NCI-H510A treated with DMSO at 0.1 percent for 48 hours (cell line): ENCODE measurements around the gene MKNK2.

Experiments
- DNase-seq: peaks from one replicate; lab custom pipeline; 2025; lab: John Stamatoyannopoulos, UW

MKNK2 gene

DNA sequence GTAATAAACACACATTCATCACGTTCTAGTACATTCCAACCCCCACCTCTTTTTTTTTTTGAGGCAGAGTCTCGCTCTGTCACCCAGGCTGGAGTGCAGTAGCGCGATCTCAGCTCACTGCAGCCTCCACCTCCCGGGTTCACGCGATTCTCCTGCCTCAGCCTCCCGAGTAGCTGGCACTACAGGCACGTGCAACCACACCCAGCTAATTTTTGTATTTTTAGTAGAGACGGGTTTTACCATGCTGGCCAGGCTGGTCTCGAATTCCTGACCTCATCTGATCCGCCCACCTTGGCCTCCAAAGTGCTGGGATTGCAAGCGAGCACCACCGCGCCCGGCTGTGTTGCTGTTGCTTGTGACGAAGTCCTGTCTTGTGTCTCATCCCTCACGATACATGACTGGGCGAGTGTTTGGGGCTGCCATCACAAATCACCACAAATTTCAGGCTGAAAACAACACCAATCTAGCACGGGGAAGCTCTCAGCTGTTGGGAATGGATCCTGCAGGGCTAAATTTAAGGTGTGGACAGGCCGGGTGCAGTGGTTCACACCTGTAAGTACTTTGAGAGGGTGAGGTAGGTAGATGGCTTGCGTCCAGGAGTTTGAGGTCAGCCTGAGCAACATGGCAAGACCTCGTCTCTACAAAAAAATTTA, 29.4 kb upstream of the MKNK2 start:
- no peak for DNase-seq

DNA sequence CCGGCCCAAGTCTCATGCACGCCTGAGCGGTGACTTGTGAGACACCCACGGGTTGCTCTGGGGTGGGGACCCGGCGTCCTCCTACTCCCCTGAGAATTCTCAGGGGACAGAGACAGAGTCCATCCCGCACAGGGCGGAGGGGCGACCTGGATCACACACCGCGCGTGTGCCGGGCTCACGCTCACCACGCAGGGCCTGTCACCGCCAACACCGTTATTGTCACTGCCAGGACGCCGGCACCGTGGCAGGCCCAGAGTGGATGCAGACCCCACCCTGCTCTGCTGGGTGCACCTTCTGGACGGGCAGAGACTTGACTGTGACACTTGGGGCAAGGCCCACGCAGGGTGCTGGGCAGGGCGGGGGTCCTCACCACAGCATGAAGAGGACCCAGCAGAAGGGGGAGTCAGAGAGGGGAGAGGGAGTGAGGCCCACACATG, 28.8 kb upstream of the MKNK2 start:
- no peak for DNase-seq

DNA sequence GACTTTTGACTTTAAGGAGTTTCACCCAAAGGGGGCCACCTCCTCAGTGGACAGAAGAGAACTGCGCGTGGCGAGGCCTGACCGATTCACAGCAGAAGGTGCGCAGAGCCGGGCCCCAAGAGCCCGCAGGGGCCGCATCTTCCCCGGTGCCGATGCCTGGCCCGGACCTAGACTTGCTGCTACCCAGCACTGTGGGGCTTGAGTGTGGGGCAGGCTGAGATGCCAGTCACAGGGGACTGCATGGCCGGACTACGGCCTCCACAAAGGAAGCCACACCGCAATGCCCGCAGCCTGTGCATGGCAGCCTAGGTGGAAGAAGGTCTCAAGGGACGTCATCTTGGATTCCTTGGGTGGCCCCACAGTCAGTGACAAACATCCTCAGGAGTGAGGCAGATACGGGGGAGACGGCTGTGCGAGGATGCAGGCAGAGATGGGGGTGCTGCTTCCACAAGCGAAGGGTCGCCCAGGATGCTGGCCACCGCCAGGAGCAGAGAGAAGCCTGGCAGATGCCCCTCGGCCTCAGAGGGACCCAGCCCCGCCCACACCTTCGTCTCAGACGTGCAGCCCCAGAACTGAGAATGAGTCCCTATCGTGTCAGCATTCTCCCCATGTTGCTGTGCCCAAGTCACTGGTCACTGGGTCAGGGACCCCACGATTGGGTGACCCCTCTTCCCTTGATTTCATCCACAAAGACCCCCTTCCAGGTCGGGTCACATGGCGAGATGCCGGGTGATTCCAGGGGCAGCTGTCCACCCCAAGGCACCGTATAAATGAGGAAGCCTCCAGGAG, 28.2 kb upstream of the MKNK2 start:
- no peak for DNase-seq

DNA sequence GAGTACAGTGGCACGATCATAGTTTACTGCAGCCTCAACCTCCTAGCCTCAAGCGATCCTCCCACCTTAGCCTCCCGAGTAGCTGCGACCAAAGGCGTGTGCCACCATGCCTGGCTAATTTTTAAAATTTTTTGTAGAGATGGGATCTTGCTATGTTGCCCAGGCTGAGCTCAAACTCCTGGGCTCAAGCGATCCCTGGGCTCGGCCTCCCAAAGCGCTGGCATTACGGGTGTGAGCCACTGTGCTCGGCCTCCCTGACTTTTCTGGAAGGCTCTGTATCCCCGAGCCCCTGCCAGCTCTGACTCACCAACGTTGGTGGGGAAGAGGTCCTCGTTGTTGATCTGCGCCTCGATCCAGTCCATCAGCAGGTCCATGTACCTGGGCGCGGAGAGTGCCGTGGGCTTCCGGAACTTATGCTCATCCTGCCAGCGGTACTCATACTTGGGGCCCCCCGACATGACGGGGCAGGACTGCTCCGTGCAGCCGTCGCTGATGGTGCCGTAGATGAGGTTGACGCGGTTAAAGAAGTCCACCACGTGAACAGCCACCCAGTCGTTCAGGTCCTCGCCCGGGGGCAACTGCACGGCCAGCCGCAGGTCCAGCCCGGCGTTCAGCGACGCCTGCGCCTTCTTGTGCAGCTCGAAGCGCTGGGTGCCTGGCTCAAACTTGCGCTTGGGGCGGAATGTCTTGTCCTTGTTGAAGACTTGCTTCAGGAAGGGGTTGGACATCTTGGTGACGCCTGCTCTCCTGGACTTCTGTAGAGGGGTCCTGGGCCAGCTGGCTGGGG, 27.0 kb upstream of the MKNK2 start:
- DNase-seq = no peak

DNA sequence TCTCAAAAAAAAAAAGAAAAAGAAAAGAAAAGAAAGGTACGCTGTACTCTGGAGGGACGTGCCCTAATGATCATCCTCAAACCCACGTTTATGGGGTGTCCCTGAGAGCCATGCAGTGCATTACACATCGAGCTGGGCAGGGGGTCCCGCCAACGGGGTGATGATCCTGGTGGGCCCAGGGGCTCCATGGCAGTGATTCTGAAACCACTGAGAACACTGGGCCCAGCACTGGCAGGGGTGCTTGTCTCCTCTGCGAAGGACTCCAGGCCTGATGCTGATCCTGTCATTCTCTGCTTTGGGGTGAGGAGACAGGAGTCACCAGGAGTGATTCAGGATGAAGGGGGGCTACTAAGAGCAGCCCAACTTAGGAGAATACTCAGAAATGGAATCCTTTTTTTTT, 26.4 kb upstream of the MKNK2 start:
- DNase-seq = no peak

DNA sequence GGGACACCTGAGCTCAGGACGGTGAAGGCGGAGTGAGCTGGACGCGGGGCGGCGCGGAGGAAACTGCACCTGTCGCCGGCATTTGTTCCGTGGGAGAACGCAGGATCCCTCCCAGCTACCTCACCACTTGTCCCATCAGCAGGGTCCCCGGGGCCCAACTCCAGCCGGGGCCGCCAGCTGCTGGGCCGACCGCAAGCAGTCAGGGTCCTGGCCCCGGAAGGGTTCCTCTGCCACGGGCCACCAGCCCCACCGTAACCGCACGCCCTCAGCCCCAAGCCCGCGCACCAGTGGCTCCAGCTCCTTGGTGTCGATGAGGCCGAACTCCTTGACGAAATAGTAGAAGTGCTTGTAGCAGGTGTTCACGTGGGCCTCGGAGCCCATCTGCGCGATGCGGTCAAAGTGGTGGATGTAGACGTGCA, 25.5 kb upstream of the MKNK2 start:
- DNase-seq = no peak

DNA sequence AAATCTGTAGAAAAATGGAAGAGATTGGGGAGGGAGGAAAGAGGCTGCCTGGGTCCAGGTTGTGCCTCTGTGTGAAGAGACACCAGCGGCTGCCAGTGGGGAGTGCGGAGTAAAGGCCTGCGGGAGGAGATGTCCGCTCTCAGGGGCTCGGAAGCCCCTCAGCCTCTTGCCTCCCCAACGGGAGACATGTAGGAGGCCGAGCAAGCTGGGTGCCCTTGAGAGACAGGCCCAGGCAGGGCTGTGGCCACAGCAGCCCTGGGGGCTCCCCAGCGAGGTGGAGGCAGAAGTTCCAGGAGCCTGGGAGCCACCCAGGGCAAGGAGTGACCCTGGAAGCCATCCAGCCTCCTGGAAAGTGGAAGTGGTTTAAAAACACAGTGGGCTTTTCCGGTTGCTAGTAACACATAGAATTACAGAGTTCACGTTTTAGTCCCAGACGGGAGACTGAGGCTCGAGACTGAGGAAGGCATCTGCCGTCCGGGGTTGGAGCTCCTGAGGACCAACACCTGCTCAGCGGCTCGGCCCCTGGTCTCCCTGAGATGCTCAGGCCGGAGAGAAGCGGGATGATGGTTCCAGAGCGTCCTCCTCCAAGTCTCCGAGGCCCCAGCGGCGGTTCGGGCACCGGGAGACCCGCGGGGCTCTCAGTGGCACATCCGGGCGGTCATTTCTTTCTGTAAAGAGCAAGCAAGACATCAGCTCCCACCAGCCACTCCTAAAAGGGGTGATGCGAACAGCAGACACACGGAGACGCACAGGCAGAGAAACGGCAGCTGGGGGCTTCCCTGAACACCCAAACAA, 21.9 kb upstream of the MKNK2 start:
- no peak for DNase-seq

DNA sequence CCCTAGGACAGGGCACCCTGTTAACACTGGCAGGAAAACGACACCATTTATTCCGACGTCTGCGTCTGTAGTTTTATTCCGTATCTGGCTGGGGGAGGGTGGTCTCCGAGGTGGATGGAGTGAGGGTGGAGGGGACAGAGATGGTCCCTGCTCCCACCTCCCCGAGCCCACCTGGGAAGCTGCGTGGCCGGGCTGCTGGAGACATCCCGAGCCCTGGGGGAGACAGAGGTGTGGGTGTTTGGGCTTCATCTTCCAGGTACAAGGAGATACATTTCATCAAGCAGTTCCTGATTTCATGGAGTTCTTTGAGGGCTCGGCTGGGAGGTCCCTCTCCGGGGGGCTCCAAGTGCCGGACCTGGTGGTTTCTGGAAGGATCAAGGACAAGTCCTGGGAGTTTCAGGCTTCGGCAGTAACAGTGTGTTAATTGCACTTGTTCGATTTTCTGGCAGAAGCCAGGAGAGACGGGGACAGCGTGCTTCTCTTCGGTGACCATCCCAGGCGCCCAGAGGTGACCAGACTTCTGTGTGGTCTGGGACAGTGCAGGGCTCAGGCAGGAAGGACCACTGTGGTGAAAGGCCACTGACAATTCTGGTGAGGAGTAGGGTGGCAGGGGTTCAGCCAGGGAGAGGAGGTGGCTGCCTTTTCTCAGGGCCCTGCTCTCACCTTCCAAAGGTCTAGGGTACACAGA, 20.1 kb upstream of the MKNK2 start:
- no peak for DNase-seq

DNA sequence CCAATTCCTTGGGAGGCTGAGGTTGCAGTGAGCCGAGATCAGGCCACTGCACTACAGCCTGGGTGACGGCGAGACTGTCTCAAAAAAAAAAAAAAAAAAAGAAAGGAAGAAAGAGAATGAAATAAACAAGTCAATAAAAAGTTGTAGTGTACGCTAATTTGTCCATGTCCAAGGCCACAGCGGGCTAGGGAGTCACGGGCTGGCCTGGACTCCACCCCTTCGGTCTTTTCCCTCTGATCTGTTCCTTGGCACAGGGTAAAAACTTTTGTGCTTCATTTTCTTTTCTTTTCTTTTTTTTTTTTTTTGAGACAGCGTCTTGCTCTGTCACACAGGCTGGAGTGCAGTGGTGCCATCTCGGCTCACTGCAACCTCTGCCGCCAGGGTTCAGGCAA, 19.4 kb upstream of the MKNK2 start:
- DNase-seq = no peak

DNA sequence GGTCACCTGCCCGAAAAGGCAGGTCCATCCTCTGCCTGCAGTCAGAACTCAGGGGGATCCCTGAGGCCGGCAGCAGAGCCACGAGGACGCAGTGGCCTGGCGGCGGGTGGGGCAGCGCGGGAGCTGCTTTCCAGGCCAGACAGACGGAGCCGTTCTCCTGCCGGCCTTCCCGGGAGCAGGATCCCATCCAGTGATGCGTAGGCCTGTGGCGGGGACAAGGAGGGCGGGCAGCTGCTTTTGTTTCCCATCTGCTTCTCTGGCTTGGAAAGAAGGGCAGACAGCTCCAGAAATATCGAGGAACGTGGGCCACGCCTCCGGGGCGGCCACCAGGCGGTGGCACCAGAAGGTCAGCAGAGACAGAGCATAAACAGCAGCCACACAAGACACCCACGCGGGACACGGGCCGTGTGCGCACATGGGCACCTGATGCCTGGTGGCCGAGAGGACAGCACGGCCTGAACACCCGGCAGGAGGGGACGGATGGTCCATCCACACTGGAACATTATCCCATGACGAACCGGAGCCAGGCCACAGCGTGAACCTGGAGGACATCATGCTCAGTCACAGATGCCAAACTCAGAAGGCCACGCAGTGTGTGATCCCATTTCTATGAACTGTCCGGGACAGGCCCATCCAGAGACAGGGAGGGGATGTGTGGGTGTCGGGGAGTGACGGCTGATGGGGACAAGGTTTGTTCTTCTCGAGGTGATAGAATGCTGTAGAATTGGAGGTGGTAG, 13.9 kb upstream of the MKNK2 start:
- no peak for DNase-seq

DNA sequence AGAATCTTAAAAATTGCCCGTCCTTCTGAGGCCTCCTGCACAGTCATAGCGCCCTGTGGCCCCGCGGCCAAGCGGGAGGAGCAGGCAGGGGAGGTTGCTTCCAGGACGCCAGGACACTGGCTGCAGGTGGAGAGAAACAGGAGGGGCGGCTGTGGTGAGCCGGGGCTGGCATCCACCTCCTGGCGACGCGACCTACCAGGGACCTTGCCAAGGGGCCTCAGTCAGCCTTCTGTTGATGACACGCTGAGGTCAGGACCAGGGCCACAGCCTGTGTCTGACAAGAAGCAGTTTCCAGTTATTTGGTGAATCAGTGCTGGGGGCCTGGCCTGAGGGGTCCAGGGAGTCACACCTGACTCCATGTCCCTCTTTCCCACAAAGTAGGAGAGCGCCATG, 13.3 kb upstream of the MKNK2 start:
- no peak for DNase-seq

DNA sequence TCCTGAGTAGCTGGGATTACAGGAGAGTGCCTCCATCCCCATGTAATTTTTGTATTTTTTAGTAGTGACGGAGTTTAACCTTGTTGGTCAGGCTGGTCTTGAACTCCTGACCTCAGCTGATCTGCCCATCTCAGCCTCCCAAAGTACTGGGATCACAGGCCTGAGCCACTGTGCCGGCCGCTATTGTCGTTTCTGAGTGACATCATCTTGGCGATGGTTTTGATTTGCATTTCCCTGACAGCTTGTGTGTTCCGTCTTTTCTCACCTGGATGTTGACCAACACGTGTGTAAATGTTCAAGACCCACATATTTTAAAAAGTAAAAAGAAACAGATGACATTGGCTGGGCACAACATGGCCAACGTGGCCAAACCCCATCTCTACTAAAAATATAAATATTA, 12.8 kb upstream of the MKNK2 start:
- no peak for DNase-seq

DNA sequence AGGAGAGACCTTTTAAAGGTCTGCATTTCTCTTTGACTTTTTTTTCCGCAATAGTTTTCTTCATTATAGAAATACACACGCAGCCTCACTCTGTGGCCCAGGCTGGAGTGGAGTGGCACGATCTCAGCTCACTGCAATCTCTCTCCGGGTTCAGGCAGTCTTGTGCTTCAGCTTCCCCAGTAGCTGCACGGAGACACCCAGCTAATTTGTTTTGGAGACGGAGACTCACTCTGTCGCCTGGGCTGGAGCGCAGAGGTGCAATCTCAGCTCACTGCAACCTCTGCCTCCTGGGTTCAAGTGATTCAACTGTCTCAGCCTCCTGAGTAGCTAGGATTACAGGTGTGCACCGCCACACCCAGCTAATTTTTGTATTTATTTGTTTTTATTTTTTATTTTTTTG, 11.7 kb upstream of the MKNK2 start:
- DNase-seq = no peak

DNA sequence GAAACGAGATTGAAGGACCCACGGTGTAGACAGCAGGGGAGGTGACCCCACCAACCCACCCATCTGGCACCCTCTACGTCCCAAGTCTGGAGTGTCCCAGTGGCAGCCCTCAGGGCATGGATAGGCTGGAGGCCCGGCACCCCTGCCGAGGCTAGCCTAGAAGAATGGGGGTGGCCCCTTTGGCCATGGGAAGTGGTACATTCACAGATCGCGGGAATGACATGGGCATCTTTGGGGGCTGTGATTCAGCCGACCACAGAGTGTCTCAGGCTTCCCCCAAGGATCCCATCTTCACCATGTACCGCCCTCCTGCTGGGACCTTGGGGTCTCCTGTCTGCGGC, 11.3 kb upstream of the MKNK2 start:
- no peak for DNase-seq

DNA sequence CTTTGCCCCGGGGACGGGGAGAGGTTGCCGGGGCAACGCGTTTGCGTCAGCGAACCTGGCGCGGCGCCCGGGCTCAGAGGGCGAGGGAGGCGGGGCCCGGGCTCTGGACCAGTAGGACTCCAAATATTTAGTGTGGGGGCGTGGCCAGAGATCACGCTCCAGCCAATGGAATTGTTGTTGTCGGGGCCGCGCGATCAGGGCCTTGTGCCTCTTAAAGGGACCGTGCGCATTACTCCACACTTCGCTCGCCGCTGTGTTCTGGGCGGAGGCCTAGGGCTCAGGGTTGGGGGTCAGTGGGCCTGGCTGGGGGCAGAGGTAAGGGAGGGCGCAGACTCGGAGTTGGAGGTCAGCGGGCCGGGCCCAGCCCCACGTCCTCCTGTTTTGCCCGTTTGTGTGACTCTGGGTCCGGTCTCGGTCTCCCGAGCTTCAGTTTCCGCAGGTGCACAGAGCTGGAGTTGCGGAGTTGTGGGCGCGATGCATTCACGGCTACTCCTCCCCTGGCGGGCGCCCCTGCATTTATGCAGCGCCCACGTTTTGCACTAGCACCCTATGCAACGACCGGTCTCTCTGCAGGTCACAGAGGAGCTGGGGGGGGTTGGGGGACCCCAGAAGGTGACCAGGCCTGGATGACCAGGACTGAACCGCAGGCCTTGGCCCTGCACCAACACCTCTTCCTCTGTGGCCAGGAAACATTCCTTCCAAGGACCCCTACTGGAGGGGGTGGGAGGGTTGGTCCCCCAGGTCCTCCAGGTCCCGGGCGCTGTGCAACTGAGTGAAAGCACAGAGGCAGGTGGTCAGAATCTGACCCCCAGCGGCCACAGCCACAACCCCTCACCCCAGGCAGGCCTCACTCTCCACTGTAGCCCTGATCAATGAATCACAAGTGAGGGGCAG, 10.7 kb upstream of the MKNK2 start:
- peak; percentile 93 for DNase-seq

DNA sequence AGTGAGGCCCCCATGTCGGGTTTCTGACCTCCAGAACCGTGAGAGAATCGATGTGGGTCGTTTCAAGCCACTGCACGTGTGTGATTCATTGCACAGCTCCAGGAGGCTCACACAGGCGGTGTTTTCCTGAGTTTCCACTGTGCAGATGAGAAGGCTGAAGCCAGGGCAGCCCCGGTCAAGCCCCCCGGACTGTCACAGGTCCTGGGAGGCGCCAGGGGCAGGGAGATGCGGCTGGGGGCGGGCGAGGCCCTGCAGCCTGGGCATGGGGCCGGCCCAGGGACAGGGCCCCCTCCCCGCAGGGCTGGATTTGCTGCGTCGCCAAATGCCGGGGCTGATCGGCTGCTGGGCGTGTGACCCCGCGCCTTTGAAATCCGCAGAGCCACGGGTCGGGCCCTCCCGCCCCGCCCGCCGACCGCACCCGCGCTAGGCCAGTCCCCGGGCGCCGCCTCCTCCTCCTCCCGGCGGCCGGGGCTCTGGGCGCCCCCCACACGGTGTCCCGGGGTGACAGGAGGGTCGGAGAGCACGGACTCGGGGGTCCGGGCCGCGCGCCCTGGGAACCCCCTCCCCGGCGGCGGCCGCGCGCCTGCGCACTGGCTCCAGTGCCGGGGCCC, 9.9 kb upstream of the MKNK2 start:
- no peak for DNase-seq

DNA sequence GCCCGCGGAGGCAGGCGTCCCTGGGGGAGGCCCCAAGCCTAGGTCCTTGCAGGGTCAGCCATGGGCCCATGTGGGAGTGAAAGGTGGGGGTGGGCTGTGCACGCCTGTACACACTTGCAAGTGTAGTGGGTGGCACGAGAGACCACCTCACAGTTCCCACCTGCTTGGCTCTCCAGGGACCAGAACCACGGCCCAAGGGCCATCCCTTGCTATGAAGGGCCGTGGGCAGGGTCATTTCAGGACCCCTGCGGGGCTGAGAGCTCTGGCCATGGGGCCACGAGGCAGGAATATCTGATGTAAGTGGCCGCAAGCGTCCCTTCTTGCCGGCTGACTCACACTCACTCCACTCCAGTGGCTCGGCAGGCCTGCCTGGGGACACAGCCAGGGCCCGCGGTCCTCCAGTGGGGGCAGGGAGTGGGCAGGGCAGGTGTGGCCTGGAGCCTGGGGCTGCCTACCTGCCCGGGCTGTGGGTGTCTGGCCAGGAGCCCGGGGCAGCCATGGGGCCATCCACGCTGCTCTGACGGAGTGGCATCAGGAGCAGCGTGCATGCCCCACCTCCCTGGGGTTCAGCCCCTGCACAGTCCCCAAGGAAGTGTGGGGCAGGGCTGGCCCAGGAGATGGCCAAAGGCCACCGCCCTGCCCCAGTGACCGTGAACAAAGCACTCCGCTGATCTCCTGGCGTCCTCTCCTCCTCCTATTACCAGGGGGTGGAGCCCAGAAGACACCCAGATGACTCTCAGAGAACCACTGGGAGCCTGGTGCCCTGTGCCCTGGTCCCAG, 8.6 kb upstream of the MKNK2 start:
- DNase-seq = peak; percentile 74

DNA sequence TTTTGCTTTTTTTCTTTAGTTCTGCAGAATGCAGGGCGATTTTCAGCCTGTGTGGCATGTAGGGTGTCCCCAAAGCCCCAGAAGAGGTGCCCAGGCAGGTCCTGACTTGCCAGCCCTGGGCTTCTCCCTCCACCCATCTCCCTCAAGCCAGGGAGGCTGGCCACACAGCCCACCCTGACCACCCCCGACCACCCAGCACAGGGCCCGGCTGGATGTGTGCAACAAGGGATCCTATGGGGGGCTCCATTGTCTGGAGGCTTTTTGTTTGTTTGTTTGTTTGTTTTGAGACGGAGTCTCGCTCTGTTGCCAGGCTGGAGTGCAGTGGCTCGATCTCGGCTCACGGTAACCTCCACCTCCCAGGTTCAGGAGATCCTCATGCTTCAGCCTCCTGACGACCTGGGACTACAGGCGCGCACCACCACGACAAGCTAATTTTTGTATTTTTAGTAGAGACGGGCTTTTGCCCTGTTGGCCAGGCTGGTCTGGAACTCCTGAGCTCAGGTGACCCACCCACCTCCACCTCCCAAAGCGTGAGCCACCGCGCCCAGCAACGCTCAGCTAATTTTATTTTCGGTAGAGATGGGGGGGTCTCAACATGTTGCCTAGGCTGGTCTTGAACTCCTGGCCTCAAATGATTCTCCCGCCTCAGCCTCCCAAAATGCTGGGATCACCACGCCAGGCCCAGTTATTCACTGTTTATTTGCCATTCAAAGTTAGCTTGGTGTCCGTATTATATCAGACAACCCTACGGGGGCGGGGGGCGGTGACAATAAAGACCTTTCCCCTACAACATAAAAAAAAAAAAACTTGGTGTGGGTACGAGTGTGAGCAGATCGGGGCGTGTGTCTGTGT, 7.8 kb upstream of the MKNK2 start:
- no peak for DNase-seq
